Upper lobe of left lung (tissue), 6 donors: ENCODE measurements around the gene USP13. TPM values are rescaled to one million over a fixed set of nuclear protein-coding genes. Genes with fewer than 3 reads are reported as not detected.
"Not testable (repeated sequence)": the region's sequence is repeated elsewhere in the genome, so short reads cannot be mapped to it uniquely, and the experiment has no call there.

Source experiments
- ATAC-seq, 2 donors: fragments of 200-7000 bp; cut with Tn5 transposase; one replicate each; pipeline ENCODE4 v1.9.1; 2022; ENCODE audit warnings: mild to moderate bottlenecking in 2 of 2, moderate library complexity in 2 of 2; ENCODE audit not compliant: low FRiP score in 2 of 2
- DNase-seq, 2 donors: peaks; one replicate each; pipeline ENCODE4 v3.0.0-alpha.2; 2019 to 2020
- H3K27ac ChIP-seq, 4 donors: fragments of 200-600 bp; sonication (generic); one replicate each; pipeline ENCODE4 v1.5.1; 2016 to 2019
- H3K27me3 ChIP-seq, 4 donors: fragments of 200-600 bp; sonication (generic); one replicate each; pipeline ENCODE4 v1.5.1; 2017 to 2019
- H3K36me3 ChIP-seq, 4 donors: fragments of 200-600 bp; sonication (generic); one replicate each; pipeline ENCODE4 v1.5.1; 2016 to 2019
- H3K4me1 ChIP-seq, 4 donors: fragments of 200-600 bp; sonication (generic); one replicate each; pipeline ENCODE4 v1.5.1; 2018 to 2019
- H3K4me3 ChIP-seq, 4 donors: fragments of 200-600 bp; sonication (generic); one replicate each; pipeline ENCODE4 v1.5.1; 2017 to 2019; ENCODE audit warnings: mild to moderate bottlenecking in 2 of 4, moderate library complexity in 1 of 4
- H3K9me3 ChIP-seq, 4 donors: fragments of 200-600 bp; sonication (generic); one replicate each; pipeline ENCODE4 v1.5.1; 2018 to 2019
- CTCF ChIP-seq, 6 experiments: fragments of 450-650 bp in 4 of 6; fragments of 200-600 bp in 2 of 6; sonication (generic) in 2 of 6; IDR thresholded peaks; one replicate each; pipeline ENCODE4 v1.5.1; 2016 to 2019; ENCODE audit warnings: antibody characterized with exemption in 6 of 6
- EP300 ChIP-seq, 4 donors: sonication (generic); formaldehyde crosslinking; IDR thresholded peaks; one replicate each; pipeline ENCODE4 v1.5.1; 2017; ENCODE audit warnings: antibody characterized with exemption in 4 of 4, control low read depth in 2 of 4
- POLR2A ChIP-seq, 4 donors: fragments of 450-650 bp; IDR thresholded peaks; one replicate each; pipeline ENCODE4 v1.5.1; 2016 to 2017; ENCODE audit warnings: antibody characterized with exemption in 4 of 4, mild to moderate bottlenecking in 2 of 4
- POLR2AphosphoS5 ChIP-seq, 2 donors: sonication (generic); formaldehyde crosslinking; IDR thresholded peaks; one replicate each; pipeline ENCODE4 v1.5.1; 2017; ENCODE audit warnings: antibody characterized with exemption in 2 of 2
- WGBS, 2 donors: methylation state at CpG; one replicate each; pipeline ENCODE4 v1.1.5; 2017 to 2018; 5-methylcytosine and 5-hydroxymethylcytosine counted together
- total RNA-seq, 6 donors: library from RNA; depleted of rRNA in 4 of 6; stranded (reverse); fragments of >200 nt in 4 of 6; gene quantifications; one replicate each; pipeline versions ENCODE4 v1.1.0 to v1.2.1, GENCODE V29; 2016 to 2021
- donor health status: DM: no; HTN: no; CAD: no; lungs with moderate emphysema.
- donor health status: DM: no; HTN: yes; CAD: no; lungs with severe emphysema.

USP13 gene
- total RNA-seq, 6 donors from 2014 or later, result 14.4 to 34.6 (median 27.8) TPM

- Histone ChIP-seq H3K4me3 (no peak overlapping the region), H3K36me3 (no peaks in the 10 kb centered on the region), H3K9me3 (no peaks in the 10 kb centered on the region), H3K27me3 (no peaks in the 10 kb centered on the region), H3K4me1 (peaks cover 0 to 13% (median 4%) of the 10 kb centered on the region in 4 donors), H3K27ac (no peak overlapping the region)
- TF ChIP-seq POLR2A (IDR thresholded peaks at IDR 0.05) (no peak), EP300 (IDR thresholded peaks at IDR 0.05) (no peak), POLR2AphosphoS5 (IDR thresholded peaks at IDR 0.05) (no peak), CTCF (IDR thresholded peaks at IDR 0.05) (no peak)
- 78 to 87% methylated on average over 2 of the region's 2 CpGs for WGBS, 2 donors
- no peak for DNase-seq
- no peak for ATAC-seq
These were observed 25.0 kb downstream of the USP13 start for GRCh38 chr3:179677884-179678283.

- H3K4me1 ChIP-seq, result peaks cover 0 to 11% (median 4%) of the 10 kb centered on the region in 4 donors
- DNase-seq, result no peak
- TF ChIP-seq EP300 (IDR thresholded peaks at IDR 0.05), result no peak
- TF ChIP-seq POLR2A (IDR thresholded peaks at IDR 0.05), result no peak
- no peak for TF ChIP-seq CTCF (IDR thresholded peaks at IDR 0.05)
- TF ChIP-seq POLR2AphosphoS5 (IDR thresholded peaks at IDR 0.05), result no peak
- no peaks in the 10 kb centered on the region for H3K36me3 ChIP-seq
- H3K9me3 ChIP-seq, result no peaks in the 10 kb centered on the region
- 74 to 75% methylated on average over 21 of the region's 21 CpGs for WGBS, 2 donors
- ATAC-seq, result peak in 1 of 2 donors; percentile 34
- H3K27ac ChIP-seq, result no peak overlapping the region
- no peak overlapping the region for H3K4me3 ChIP-seq
- H3K27me3 ChIP-seq, result no peaks in the 10 kb centered on the region
These were observed 28.8 kb downstream of the USP13 start for GRCh38 chr3:179681492-179682263.

DNA sequence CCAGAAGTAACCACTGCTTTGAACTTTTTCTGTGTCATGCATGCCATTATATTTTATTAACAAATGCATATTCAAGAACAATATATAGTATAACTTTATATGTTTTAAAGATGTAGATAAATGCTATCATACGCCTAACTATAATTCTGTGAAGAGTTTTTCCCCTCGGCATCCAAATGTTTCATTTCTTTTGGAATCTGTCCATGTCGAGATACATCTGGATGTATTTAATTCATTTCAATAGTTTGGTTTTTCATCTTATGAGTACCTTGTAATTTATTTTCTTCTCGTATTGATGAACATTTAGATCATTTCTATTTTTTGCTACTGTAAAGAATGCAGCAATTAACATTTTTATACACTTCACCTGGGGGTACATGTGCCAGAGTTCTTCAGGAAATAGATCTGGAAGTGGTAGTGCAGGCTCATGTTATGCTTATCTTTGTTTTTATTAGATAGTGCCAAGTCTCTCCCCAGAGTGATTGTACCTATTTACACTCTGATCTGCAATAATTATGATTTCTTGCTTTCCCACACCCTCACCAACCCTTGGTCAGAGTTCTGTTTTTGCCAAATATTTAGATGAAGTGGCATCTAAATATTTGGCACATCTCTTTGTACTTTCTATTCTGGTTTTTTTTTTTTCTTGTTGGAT is 29.7 kb downstream of the USP13 start:
- Histone ChIP-seq H3K4me3 (no peak overlapping the region), H3K27me3 (no peaks in the 10 kb centered on the region), H3K9me3 (no peaks in the 10 kb centered on the region), H3K27ac (peak overlapping the region in 1 of 4 donors; percentile 23), H3K36me3 (no peaks in the 10 kb centered on the region), H3K4me1 (peaks cover 0 to 11% (median 4%) of the 10 kb centered on the region in 4 donors)
- WGBS, 2 donors, result 46 to 59% methylated on average over 4 of the region's 4 CpGs
- ATAC-seq, result no peak
- DNase-seq, result no peak
- TF ChIP-seq POLR2AphosphoS5 (IDR thresholded peaks at IDR 0.05) (no peak), CTCF (IDR thresholded peaks at IDR 0.05) (no peak), POLR2A (IDR thresholded peaks at IDR 0.05) (no peak), EP300 (IDR thresholded peaks at IDR 0.05) (no peak)

GRCh38 chr3:179683286-179683685 is 30.4 kb downstream of the USP13 start:
- WGBS, 2 donors, result 72 to 85% methylated on average over 5 of the region's 5 CpGs

DNA sequence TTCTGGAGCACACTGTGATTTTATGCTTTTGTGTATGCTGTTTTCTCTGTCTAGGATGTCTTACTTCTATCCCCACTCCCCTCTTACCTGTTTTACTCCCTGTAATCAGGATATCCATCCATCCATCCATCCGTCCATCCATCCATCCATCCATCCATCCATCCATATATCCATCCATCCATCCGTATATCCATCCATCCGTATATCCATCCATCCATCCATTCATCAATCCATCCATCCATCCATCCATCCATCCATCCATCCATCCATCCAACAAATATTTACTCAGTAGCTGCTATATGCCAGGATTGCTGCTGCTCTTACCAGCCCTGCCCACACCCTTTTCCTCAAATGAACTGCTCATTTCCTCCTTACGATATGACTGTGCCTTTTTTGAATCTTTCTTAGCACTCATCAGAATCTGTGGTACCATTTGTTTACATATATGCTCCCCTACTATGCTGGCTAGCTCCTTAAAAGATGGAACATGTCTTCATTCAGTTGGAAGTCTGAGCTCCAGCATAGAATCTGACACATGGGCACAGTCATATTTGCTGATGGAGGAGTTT is 35.2 kb downstream of the USP13 start:
- ATAC-seq (no peak), DNase-seq (no peak)
- H3K4me3 ChIP-seq, result no peak overlapping the region
- peaks cover 0 to 3% (median 1%) of the 10 kb centered on the region in 4 donors for H3K4me1 ChIP-seq
- H3K9me3 ChIP-seq, result no peaks in the 10 kb centered on the region
- no peaks in the 10 kb centered on the region for H3K27me3 ChIP-seq
- no peak for TF ChIP-seq POLR2A (IDR thresholded peaks at IDR 0.05)
- no peak for TF ChIP-seq CTCF (IDR thresholded peaks at IDR 0.05)
- TF ChIP-seq POLR2AphosphoS5 (IDR thresholded peaks at IDR 0.05), result no peak
- no peak for TF ChIP-seq EP300 (IDR thresholded peaks at IDR 0.05)
- H3K27ac ChIP-seq, result no peak overlapping the region
- peaks cover 0 to 4% (median 0%) of the 10 kb centered on the region in 4 donors for H3K36me3 ChIP-seq
- 74% methylated on average over 4 of the region's 4 CpGs for WGBS, 2 donors

More at GRCh38 chr3:179683286-179683685, 30.4 kb downstream of the USP13 start:
- not testable (repeated sequence) for H3K36me3 ChIP-seq, ATAC-seq, H3K27me3 ChIP-seq, DNase-seq, H3K27ac ChIP-seq, H3K4me3 ChIP-seq, H3K9me3 ChIP-seq
- H3K4me1 ChIP-seq, result peaks cover 0 to 11% (median 4%) of the 10 kb centered on the region in 4 donors
